Measurements from ENCODE around the gene THSD4.

THSD4 gene

DNA sequence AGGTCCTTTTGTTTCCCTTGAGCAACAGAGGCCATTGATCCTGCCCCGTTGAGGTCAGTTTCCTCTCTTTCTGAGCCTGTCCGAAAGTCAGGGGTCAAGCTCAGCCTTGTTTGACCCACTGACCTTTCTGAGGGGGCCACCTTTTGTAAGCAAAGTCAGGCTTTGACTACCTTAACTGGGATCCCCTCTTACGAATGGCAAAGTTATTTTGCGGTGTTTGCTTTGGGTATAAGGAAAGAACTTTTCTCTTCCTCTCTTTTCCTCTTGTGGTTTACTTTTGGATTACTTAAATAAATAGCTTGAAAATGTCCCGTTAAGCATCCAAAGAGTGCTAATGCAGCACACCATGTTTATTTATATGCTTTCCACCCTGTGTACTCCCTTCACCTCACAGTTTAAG, 340.6 kb downstream of the THSD4 start:
- no peaks in the 10 kb centered on the region for H3K9me3 Mint-ChIP-seq
- no peak overlapping the region for H3K27ac Mint-ChIP-seq
- peaks cover 22% of the 10 kb centered on the region for H3K27me3 Mint-ChIP-seq
- CTCF ChIA-PET: no interaction called here
- no peaks in the 10 kb centered on the region for H3K4me1 Mint-ChIP-seq
- no peak overlapping the region for H3K4me3 Mint-ChIP-seq
- no peaks in the 10 kb centered on the region for H3K36me3 Mint-ChIP-seq
- no peak for DNase-seq

DNA sequence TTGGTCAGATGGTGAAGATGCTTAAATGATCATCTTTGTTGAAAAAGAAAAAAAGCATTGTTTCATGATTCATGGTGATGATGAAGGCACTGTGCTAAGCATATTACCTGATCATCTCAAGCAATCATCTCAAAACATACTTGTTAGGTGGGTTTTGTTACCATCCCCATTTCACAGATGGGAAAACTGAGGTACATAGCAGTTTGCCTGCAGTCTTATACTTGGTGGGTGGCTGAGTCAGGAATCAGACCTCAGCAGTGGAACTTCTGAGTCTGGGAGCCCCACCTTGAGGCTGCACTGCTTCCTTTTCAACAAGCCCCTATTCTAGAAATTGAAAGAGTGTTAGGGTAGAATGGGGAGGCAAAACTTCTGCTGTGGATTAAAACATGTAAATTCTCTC, 341.1 kb downstream of the THSD4 start:
- CTCF ChIA-PET: no interaction called here
- H3K36me3 Mint-ChIP-seq: no peaks in the 10 kb centered on the region
- peaks cover 21% of the 10 kb centered on the region for H3K27me3 Mint-ChIP-seq
- H3K9me3 Mint-ChIP-seq: no peaks in the 10 kb centered on the region
- no peak overlapping the region for H3K4me3 Mint-ChIP-seq
- no peaks in the 10 kb centered on the region for H3K4me1 Mint-ChIP-seq
- DNase-seq: no peak
- H3K27ac Mint-ChIP-seq: no peak overlapping the region

DNA sequence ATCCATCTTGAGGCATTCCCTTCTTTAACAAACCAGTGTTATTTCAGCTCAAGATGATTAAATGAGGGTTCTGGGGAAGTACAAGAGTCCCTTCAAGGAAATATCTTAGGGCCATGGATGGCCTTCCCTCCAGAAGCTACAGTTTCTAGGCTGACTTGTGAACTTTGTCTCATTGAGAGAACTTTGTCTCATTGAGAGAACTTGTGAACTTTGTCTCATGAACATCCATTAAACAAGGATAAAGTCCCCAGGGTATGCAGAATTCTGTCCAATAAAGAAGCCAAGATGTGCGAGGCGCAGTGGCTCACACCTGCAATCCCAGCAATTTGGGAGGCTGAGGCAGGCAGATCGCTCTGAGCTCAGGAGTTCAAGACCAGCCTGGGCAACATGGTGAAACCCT, 341.5 kb downstream of the THSD4 start:
- CTCF ChIA-PET: no interaction called here
- H3K4me1 Mint-ChIP-seq: no peaks in the 10 kb centered on the region
- H3K27ac Mint-ChIP-seq: no peak overlapping the region

DNA sequence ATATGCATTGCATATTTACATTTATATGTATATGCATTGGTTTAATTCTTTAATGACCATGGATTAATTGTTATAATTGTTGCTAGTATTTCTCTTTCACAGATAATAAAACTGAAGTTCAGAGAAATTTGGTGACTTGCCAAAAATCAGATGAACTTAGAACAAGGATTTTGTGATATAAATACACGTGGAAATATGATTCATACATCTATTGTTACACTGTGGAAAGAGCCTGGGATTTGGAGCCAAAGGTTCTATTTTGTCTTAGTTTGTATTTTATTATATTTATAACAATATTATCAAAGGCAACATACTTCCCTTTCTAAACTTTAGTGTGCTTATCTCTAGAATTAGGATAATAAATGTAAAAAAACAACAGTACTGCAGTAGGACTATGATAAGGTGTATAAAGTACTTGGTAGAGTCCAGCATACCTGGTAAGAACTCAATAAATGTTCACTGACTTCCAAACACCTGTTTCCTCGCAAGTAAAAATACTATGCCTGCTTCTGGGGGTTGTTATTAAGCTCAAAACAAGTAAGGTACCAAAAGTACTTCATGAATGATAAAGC, 342.9 kb downstream of the THSD4 start:
- no peak for DNase-seq
- Mint-ChIP-seq H3K36me3 (no peaks in the 10 kb centered on the region), H3K27me3 (peaks cover 21% of the 10 kb centered on the region), H3K9me3 (no peaks in the 10 kb centered on the region), H3K4me3 (no peak overlapping the region), H3K27ac (no peak overlapping the region), H3K4me1 (no peaks in the 10 kb centered on the region)
- CTCF ChIA-PET: no interaction called here

More for the DNA sequence above, 341.5 kb downstream of the THSD4 start:
- no peak for DNase-seq
- no peaks in the 10 kb centered on the region for H3K36me3 Mint-ChIP-seq
- peaks cover 21% of the 10 kb centered on the region for H3K27me3 Mint-ChIP-seq
- H3K9me3 Mint-ChIP-seq: no peaks in the 10 kb centered on the region
- no peak overlapping the region for H3K4me3 Mint-ChIP-seq

DNA sequence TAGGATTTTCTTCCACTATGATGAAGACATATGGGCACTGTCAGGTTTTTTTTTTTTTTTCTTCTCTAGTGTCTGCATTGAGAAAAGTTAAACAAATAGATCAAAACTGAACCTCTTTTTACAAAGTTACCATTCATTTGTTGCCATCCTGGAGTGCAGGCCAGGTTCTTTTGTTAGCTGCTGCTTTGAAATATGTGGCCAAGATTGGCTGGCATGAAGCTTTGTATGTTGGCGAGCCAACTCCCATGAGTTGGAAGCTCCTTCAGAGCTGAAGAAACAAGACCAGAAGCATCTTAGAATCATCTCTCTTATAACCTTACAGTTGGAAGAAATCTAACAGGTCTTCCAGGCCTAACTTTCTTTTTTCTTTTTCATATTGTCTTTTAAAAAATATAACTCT, 346.5 kb downstream of the THSD4 start:
- no peak overlapping the region for H3K27ac Mint-ChIP-seq
- no peak for DNase-seq
- H3K9me3 Mint-ChIP-seq: no peaks in the 10 kb centered on the region
- no peaks in the 10 kb centered on the region for H3K4me1 Mint-ChIP-seq
- H3K4me3 Mint-ChIP-seq: no peak overlapping the region
- CTCF ChIA-PET: no interaction called here
- H3K27me3 Mint-ChIP-seq: peaks cover 18% of the 10 kb centered on the region
- no peaks in the 10 kb centered on the region for H3K36me3 Mint-ChIP-seq

DNA sequence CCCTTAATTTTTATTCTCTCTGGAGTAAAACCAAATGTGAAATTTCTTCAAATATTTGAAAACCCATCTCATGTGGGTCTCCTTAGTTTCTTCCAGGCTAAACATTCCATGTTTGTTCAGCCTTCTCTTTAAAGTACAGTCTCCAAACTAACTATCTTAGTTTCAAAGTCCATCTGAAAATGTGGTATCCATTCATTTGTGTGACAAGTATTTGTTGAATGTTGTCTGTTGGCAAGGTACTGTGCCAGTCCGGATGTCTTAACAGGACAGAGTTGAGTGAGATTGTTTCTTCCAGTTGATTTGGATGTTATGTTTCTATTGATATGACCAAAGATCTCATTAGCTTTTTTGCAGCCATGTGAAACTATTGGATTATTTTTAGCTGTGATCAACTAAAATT, 347.4 kb downstream of the THSD4 start:
- no peak for DNase-seq
- no peak overlapping the region for H3K4me3 Mint-ChIP-seq
- CTCF ChIA-PET: no interaction called here
- H3K36me3 Mint-ChIP-seq: no peaks in the 10 kb centered on the region
- no peaks in the 10 kb centered on the region for H3K9me3 Mint-ChIP-seq
- H3K27me3 Mint-ChIP-seq: peaks cover 12% of the 10 kb centered on the region
- no peak overlapping the region for H3K27ac Mint-ChIP-seq
- H3K4me1 Mint-ChIP-seq: no peaks in the 10 kb centered on the region

DNA sequence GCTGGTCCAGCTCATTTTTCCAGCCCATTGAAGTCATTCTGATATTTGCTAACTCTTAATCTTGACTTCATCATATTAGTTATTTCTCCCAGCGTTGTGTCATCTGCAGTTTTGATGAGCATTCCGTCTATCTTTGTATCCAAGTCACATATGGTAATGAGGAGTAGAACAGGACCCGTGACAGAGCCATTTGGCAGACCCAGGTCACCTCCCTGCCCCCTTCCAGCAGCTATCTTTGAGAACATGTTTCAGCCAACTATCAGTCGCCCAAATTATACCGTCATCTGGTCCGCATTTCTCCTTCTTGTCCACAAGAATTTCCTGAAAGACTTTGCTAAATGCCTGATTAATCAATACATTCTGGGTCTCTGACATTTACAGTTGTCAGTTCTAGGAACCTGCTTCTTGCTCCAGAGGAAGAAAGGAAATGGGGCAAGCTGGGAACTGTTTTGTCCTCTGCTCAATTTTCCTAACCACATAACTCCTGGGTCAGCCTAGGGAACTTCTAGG, 347.9 kb downstream of the THSD4 start:
- no peak for DNase-seq
- H3K27ac Mint-ChIP-seq: no peak overlapping the region
- CTCF ChIA-PET: no interaction called here

DNA sequence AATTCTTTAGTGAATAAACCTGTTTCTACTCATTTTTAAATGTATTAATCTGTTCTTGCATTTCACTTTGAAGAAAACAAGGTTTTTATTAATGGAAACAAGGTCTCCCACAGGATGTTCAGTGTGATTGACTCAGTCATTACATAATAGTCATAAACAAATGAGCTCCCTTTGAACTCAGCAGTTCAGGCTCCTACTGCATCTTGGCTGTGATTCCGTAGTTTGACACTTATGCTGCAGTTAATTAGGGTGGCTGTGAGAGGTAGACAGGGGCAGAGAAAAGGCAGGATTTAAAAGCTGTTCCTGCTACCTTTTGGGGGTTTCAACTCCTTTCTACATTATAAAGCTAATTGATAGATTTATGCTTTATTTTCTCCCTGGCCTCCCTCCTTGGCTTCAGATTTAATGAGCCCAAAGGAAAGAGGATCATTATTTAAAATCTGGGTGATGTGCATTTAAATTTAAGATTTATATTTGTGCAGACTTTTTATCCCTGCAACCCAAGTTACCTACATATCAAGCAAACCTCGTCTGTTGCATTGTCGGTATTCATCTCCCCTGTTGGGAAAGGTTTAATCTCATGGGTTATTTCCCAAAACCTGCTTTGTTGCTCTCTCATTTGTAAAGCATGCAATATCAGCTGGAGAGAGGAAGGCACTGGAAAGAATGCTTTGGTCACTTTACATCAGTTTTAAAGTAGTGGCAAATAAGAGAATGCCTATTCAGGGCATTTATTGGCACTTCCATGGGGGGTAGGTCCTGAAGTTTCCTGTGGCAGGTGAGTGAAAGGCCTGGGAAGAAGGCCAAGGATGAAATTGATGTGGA, 350.1 kb downstream of the THSD4 start:
- no peak overlapping the region for H3K4me3 Mint-ChIP-seq
- H3K9me3 Mint-ChIP-seq: no peaks in the 10 kb centered on the region
- H3K27ac Mint-ChIP-seq: no peak overlapping the region
- CTCF ChIA-PET: no interaction called here
- no peaks in the 10 kb centered on the region for H3K4me1 Mint-ChIP-seq
- peaks cover 7% of the 10 kb centered on the region for H3K27me3 Mint-ChIP-seq
- no peaks in the 10 kb centered on the region for H3K36me3 Mint-ChIP-seq
- DNase-seq: no peak

More for the DNA sequence above, 347.9 kb downstream of the THSD4 start:
- no peaks in the 10 kb centered on the region for H3K4me1 Mint-ChIP-seq
- H3K27me3 Mint-ChIP-seq: peaks cover 11% of the 10 kb centered on the region
- no peaks in the 10 kb centered on the region for H3K36me3 Mint-ChIP-seq
- no peak overlapping the region for H3K4me3 Mint-ChIP-seq
- H3K9me3 Mint-ChIP-seq: no peaks in the 10 kb centered on the region

DNA sequence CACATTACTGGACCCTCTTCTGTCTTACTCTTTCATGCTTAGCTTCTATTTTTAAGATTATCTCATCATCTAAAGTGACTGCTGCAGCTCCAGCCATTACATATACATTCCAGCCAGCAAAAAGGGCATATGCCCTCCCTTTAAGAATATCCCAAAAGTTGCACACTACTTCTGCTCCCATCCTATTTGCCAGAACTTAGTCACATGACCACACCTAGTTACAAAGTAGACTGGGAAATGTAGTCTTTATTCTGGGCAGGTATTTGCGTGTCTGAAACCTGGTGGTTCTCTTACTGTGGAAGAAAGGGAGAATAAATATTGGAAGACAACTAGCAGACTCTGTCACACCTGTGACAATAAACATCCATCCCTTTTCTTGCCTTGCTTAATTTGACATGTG, 353.4 kb downstream of the THSD4 start:
- peaks cover 7% of the 10 kb centered on the region for H3K27me3 Mint-ChIP-seq
- DNase-seq: no peak
- no peak overlapping the region for H3K4me3 Mint-ChIP-seq
- no peaks in the 10 kb centered on the region for H3K36me3 Mint-ChIP-seq
- CTCF ChIA-PET: no interaction called here
- H3K9me3 Mint-ChIP-seq: no peaks in the 10 kb centered on the region
- peaks cover 3% of the 10 kb centered on the region for H3K4me1 Mint-ChIP-seq
- H3K27ac Mint-ChIP-seq: no peak overlapping the region

DNA sequence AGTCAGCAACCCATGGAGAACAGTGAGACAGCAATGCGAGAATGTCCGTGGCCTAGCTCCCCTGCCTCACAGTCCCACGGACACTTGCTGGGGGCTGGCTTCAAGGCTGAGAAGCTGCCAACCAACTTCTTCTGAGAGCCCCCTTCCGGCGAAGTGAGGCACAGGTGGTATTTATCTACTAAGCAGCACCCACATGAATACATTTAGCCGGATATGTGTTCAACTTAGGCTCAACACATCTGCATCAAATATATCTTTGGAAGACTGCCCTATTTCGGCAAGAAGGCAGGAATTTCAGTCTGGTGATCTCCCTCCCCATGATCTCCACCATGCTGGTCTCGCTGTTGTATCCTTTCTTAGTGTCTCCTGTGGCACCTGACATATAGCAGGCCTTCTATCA, 354.1 kb downstream of the THSD4 start:
- no peak for DNase-seq
- CTCF ChIA-PET: no interaction called here
- peaks cover 3% of the 10 kb centered on the region for H3K4me1 Mint-ChIP-seq

DNA sequence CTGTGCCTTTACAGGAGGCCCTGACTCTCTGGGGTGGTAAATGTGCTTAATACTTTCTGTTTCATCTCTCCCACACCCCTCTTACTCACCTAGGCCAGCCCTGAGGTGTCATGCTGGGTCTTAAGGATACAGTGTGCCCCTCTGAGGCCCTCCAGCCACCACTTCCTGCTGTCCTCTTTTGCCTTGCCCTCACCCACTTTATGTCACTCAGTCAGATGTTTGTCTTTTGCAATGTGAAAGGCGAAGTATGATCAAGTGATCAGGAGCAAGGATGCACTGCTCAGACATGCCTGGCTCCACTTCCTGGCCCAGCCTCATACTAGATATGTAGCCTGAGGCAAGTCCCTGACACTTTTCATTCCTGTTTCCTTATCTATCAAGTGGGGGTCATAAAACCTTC, 356.1 kb downstream of the THSD4 start:
- H3K27me3 Mint-ChIP-seq: peaks cover 4% of the 10 kb centered on the region
- no peak for DNase-seq
- no peak overlapping the region for H3K4me3 Mint-ChIP-seq
- H3K4me1 Mint-ChIP-seq: peaks cover 3% of the 10 kb centered on the region
- CTCF ChIA-PET: no interaction called here
- no peak overlapping the region for H3K27ac Mint-ChIP-seq
- H3K9me3 Mint-ChIP-seq: no peaks in the 10 kb centered on the region
- H3K36me3 Mint-ChIP-seq: no peaks in the 10 kb centered on the region

More for the DNA sequence above, 354.1 kb downstream of the THSD4 start:
- peaks cover 7% of the 10 kb centered on the region for H3K27me3 Mint-ChIP-seq
- no peaks in the 10 kb centered on the region for H3K36me3 Mint-ChIP-seq
- H3K4me3 Mint-ChIP-seq: no peak overlapping the region
- no peak overlapping the region for H3K27ac Mint-ChIP-seq
- no peaks in the 10 kb centered on the region for H3K9me3 Mint-ChIP-seq

DNA sequence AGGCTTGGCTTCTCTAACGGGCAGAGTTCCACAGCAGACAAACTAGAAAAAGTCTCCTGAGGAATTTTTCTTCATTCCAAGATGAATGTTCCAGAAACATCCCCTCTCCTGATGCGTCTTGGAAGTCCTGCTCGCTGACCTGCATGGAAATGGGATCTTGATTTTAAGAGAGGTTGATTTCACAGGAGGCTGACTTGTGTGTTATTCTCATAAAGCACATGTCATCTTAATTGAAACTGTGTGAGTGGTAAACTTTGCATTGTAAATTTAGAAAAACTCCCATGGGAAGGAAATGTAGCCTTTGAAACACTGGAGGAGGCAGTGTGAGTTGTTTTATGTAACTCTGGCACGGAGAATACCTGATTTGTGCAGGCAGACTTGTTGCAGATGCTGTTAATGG, 357.3 kb downstream of the THSD4 start:
- peaks cover 3% of the 10 kb centered on the region for H3K4me1 Mint-ChIP-seq
- H3K4me3 Mint-ChIP-seq: no peak overlapping the region
- H3K9me3 Mint-ChIP-seq: no peaks in the 10 kb centered on the region
- no peak overlapping the region for H3K27ac Mint-ChIP-seq
- H3K27me3 Mint-ChIP-seq: peaks cover 4% of the 10 kb centered on the region
- DNase-seq: no peak
- CTCF ChIA-PET: no interaction called here
- no peaks in the 10 kb centered on the region for H3K36me3 Mint-ChIP-seq

DNA sequence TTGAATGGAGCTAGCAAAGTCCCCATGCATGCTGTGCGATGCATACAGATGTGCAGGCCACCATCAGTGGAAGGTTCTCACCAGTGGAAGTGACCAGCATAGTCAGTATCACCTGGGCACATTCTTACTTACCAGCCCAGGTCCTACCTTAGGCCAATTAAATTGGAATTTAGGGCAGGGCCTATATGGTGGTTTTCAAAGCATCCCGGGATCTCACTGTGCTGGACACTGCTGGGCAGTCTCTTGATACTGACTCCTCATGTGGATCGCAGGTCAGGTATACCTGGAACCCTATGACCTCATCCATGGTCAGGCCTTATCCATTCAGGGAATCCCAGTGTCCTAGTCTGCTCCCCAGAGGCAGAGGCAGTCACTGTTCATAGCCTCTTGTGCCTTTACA, 358.5 kb downstream of the THSD4 start:
- DNase-seq: no peak
- Mint-ChIP-seq H3K36me3 (no peaks in the 10 kb centered on the region), H3K27ac (no peak overlapping the region), H3K9me3 (no peaks in the 10 kb centered on the region), H3K27me3 (peaks cover 5% of the 10 kb centered on the region), H3K4me1 (peaks cover 3% of the 10 kb centered on the region), H3K4me3 (no peak overlapping the region)
- CTCF ChIA-PET: no interaction called here

DNA sequence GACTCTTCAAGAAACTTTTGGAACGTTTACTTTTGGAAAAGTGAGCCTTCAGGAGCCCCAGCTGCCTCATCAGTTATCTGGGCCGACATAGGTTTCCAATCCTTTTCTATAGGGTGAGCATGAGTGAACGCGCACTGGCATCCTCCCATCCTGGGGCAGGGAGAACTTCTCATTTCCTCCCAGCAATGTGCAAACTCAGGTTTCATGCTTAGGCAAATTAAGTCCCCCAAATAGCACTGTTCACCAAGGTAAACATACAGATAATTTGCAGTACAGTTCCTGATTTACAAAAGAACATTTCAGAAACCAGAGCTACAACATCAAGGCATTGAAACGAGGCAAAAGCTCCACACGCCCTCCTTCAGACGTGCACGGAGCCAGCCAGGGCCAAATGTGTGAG, 361.6 kb downstream of the THSD4 start:
- no peak for DNase-seq
- no peak overlapping the region for H3K4me3 Mint-ChIP-seq
- H3K36me3 Mint-ChIP-seq: no peaks in the 10 kb centered on the region
- no peaks in the 10 kb centered on the region for H3K9me3 Mint-ChIP-seq
- CTCF ChIA-PET: interaction anchor here (1.1 kb wide), 1 partner anchor 29 kb away, joined by 3 read pairs; no protein-coding TSS in a partner anchor
- no peaks in the 10 kb centered on the region for H3K4me1 Mint-ChIP-seq
- H3K27me3 Mint-ChIP-seq: peaks cover 5% of the 10 kb centered on the region
- H3K27ac Mint-ChIP-seq: no peak overlapping the region

DNA sequence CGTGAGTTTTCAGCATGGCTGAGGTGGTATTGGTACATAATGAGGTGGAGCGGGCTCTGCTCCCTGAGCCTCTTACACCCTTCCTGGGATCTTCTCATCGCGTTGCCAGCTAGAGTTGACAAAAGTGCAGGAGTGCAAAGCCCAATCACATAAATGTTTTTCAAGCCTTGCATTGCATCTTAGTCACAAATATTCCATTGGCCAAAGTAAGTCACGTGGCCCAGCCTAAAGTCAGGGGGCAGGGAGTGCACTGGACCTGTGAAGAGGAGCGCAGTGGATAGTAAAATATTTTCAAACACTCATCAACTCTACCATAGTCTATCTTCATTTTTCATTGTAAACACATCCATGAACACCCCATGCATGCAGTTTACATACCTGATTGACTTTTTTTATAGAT, 365.3 kb downstream of the THSD4 start:
- Mint-ChIP-seq H3K36me3 (no peaks in the 10 kb centered on the region), H3K27ac (no peak overlapping the region), H3K4me1 (no peaks in the 10 kb centered on the region), H3K27me3 (peaks cover 5% of the 10 kb centered on the region), H3K9me3 (no peaks in the 10 kb centered on the region), H3K4me3 (no peak overlapping the region)
- CTCF ChIA-PET: no interaction called here
- DNase-seq: no peak

Measured in activated naive CD4-positive, alpha-beta T cell treated with anti-CD3 and anti-CD28 coated beads, Interleukin-2, amount 10 ng/mL, durations not matched to agents 7 days and 5 days (primary cell).